HTERT RPE-1 (cell line): ENCODE data around the gene LUZP2.

Experiments
- in situ Hi-C: fragments of 300-500 bp; cut with MboI; formaldehyde crosslinking; loops from 4 replicates; pipeline ENCODE4 v1.14.3; 2020; ENCODE audit warnings: low sequenced_read_pairs

LUZP2 gene

DNA sequence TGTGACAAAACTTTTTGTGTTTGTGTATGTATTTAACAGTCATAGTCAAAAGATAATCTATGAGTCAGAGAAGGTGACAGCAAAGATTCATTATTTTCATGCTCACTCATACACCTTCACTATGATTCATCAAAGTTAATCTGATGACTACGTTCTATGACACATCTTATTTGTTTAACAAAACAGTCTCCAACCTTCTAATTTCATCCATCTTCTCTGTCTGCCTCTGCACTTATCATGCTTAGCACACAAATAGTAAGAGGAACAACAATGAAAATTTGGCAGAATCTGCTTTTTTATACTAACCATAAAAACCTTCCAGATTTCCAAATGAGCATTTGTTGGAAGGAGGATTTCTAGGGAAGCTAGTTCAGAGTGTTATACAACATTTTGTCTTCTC lies 568.9 kb downstream of the LUZP2 start:
- in situ Hi-C loops = no loop called here

DNA sequence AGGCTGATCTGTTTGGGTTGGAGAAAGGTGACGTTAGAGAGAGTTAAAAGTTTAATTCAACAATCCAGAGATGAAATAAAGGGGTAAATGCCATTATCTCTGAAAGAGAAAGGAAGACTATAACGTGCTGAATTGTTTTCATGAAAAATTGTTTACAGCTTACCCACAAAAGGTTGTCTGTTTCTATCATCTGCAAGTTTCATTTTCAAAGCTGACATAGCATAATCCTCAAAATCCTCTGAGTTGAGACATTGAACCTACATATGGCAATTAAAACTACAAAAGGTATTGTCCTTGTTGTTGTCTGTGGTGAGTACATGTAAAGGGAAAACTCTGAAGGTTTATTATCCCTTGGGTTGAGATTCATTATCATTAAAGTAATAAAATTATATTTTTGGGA lies 569.9 kb downstream of the LUZP2 start:
- in situ Hi-C loops = no loop called here

DNA sequence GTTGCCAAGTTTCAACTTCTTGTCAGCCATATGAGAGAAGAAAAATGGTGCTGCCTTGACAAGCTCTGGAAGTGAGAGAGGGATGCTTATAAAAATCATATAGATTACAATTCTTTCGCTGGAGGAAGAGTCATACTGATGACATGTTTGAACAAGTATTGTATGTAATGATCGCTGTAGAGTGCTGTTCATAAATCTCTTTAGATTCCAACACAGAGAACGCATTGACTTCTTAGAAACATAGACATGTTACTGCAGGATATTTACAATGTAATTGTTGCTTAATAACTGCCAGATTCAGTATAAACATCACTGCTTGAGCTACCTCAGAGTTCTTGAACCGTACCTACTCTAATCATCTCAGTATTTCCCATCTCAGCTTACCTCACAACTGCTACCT lies 571.6 kb downstream of the LUZP2 start:
- in situ Hi-C loops = no loop called here

DNA sequence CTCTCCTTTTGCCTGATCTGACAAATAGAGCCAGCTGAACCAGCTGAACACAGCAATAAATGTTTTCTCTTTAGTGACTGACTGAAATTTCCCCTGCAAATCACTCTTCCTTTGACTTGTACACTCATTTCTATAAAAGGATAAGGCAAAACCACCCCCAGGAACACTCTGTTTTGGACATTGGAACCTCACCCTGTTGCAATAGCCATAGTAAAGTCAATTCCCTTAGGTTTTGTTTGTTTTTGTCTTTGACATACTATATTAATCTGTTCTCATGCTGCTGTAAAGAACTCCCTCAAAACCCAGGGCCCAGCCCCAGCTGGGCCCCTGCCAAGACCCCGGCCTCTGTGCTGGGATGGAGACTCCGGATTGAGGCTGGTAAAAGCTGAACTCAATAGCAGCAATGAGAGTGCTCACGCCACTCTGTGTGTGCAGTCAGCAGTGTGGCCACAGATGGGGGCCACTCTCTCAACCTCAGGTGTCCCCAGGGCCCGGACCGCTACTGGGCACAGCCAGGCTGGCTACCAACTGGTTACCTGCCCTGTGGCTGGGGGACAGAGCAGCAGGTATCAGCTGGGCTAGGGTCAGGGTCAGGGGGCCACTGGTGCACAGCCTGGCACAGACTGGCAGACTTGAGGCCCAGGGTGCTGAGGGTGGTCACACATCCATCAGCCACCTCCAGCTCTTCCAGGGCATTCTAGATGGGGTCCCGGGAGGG lies 597.4 kb downstream of the LUZP2 start:
- in situ Hi-C loops = no loop called here

GRCh38 chr11:25119416-25119815 lies 622.6 kb downstream of the LUZP2 start:
- in situ Hi-C loops = no loop called here
